ENCODE results near the gene SLCO2A1.
A peak's percentile ranks its signal among the peaks of the same experiment; 100 is the strongest.

SLCO2A1 gene

GRCh38 chr3:134059671-134060560 is 30.2 kb upstream of the SLCO2A1 start:
- peak; percentile 49 for DNase-seq (ENCODE audit: low read depth)
- no peak overlapping the region for H3K4me3 ChIP-seq (ENCODE audit: low read depth, low read length)
- TF ChIP-seq CTCF (conservative IDR thresholded peaks at IDR 0.05; ENCODE audit: low read depth, low read length), result peak; percentile 30

- DNase-seq (ENCODE audit: low read depth), result peak; percentile 10
- no peak for TF ChIP-seq CTCF (conservative IDR thresholded peaks at IDR 0.05; ENCODE audit: low read depth, low read length)
- no peak overlapping the region for H3K4me3 ChIP-seq (ENCODE audit: low read depth, low read length)
Measured at GRCh38 chr3:134059035-134059601, 29.4 kb upstream of the SLCO2A1 start.

- no peak overlapping the region for H3K4me3 ChIP-seq (ENCODE audit: low read depth, low read length)
- no peak for TF ChIP-seq CTCF (conservative IDR thresholded peaks at IDR 0.05; ENCODE audit: low read depth, low read length)
- no peak for DNase-seq (ENCODE audit: low read depth)
Measured at GRCh38 chr3:134057654-134058110, 28.0 kb upstream of the SLCO2A1 start.

GRCh38 chr3:134057006-134057653 is 27.4 kb upstream of the SLCO2A1 start:
- no peak overlapping the region for H3K4me3 ChIP-seq (ENCODE audit: low read depth, low read length)
- no peak for TF ChIP-seq CTCF (conservative IDR thresholded peaks at IDR 0.05; ENCODE audit: low read depth, low read length)
- peak; percentile 59 for DNase-seq (ENCODE audit: low read depth)

- H3K4me3 ChIP-seq (ENCODE audit: low read depth, low read length), result no peak overlapping the region
- DNase-seq (ENCODE audit: low read depth), result peak; percentile 69
- no peak for TF ChIP-seq CTCF (conservative IDR thresholded peaks at IDR 0.05; ENCODE audit: low read depth, low read length)
Measured at GRCh38 chr3:134056464-134056891, 26.8 kb upstream of the SLCO2A1 start.

GRCh38 chr3:134055661-134056060 is 25.9 kb upstream of the SLCO2A1 start:
- no peak for TF ChIP-seq CTCF (conservative IDR thresholded peaks at IDR 0.05; ENCODE audit: low read depth, low read length)
- no peak overlapping the region for H3K4me3 ChIP-seq (ENCODE audit: low read depth, low read length)
- DNase-seq (ENCODE audit: low read depth), result no peak

All from choroid plexus epithelial cell (primary cell).